HUES64 (cell line): ENCODE data around the gene CTNS.

Experiments used
- H3K27ac ChIP-seq: 2 replicates; pipeline ENCODE4 v1.7.0; 2013; ENCODE audit warnings: low read depth, low read length, inconsistent platforms
- H3K27me3 ChIP-seq: 2 replicates; pipeline ENCODE4 v1.6.1; 2013; ENCODE audit warnings: mild to moderate bottlenecking, low read length; ENCODE audit not compliant: insufficient read depth
- H3K36me3 ChIP-seq: 2 replicates; pipeline ENCODE4 v1.6.1; 2013; ENCODE audit warnings: mild to moderate bottlenecking, low read length; ENCODE audit not compliant: insufficient read depth
- H3K4me1 ChIP-seq: 2 replicates; pipeline ENCODE4 v1.6.1; 2013; ENCODE audit warnings: mild to moderate bottlenecking, low read length, moderate library complexity; ENCODE audit not compliant: insufficient read depth
- H3K4me3 ChIP-seq: 2 replicates; pipeline ENCODE4 v1.5.1; 2013; ENCODE audit warnings: mild to moderate bottlenecking, low read length, moderate library complexity
- H3K9ac ChIP-seq: 2 replicates; pipeline ENCODE4 v1.6.1; 2013; ENCODE audit warnings: mild to moderate bottlenecking, low read depth, low read length
- H3K9me3 ChIP-seq: 2 replicates; pipeline ENCODE4 v1.6.1; 2013; ENCODE audit warnings: low read depth, low read length; ENCODE audit not compliant: insufficient read depth
- WGBS: fragments of 150-250, 120-280 bp; methylation state at CpG from one replicate; pipeline ENCODE4 v1.1.7; 2013; ENCODE audit warnings: missing lambda C conversion rate; 5-methylcytosine and 5-hydroxymethylcytosine counted together

The CTNS gene

DNA sequence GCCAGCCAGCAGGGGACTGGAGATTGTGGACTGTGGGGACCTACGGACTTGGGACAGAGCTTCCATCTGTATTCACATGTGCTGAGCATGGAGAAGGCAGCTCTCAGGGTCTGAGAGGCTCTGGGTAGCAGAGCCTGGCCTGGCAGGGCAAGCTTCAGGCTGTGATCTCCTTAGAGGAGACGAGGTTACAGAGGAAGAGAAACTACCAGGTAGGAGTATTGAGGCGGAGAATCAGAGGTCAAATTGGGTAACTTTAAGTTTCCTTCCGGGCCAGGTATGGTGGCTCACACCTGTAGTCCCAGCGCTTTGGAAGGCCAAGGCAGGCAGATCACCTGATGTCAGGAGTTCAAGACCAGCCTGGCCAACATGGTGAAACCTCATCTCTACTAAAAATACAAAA is 8.8 kb downstream of the CTNS start:
- Histone ChIP-seq H3K27me3 (no peaks in the 10 kb centered on the region), H3K9ac (no peak overlapping the region), H3K4me1 (peaks cover 5% of the 10 kb centered on the region), H3K36me3 (peaks cover 40% of the 10 kb centered on the region), H3K4me3 (no peak overlapping the region), H3K27ac (no peak overlapping the region), H3K9me3 (no peaks in the 10 kb centered on the region)
- WGBS = 56% methylated on average over 5 of the region's 5 CpGs

DNA sequence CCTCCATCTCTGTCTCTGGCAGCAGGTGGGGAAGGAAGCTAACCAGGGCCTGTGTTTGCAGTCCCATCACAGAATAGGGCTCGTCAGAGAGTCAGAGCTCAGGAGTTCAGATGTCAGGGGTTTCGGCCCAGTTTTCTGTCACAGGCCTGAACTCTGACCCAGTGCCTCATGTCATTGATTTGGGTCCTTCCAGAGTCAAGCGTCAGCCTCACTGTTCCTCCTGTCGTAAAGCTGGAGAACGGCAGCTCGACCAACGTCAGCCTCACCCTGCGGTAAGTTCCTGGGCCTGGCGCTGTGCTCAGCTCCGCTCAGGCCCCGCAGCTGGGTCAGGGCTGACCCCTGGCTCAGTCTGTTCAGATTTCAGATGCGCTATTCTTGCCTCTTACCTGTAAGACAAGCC is 10.7 kb downstream of the CTNS start:
- Histone ChIP-seq H3K4me1 (no peaks in the 10 kb centered on the region), H3K27ac (no peak overlapping the region), H3K27me3 (no peaks in the 10 kb centered on the region), H3K36me3 (peaks cover 31% of the 10 kb centered on the region), H3K9ac (no peak overlapping the region; the same call in 1 of the 2 replicates), H3K9me3 (no peaks in the 10 kb centered on the region), H3K4me3 (no peak overlapping the region)
- WGBS = 92% methylated on average over 12 of the region's 12 CpGs

- H3K4me1 ChIP-seq = no peaks in the 10 kb centered on the region
- H3K27ac ChIP-seq = no peak overlapping the region
- WGBS = 76% methylated on average over 20 of the region's 20 CpGs
- no peak overlapping the region for H3K4me3 ChIP-seq
- H3K9ac ChIP-seq = no peak overlapping the region
- no peaks in the 10 kb centered on the region for H3K27me3 ChIP-seq
- no peaks in the 10 kb centered on the region for H3K9me3 ChIP-seq
- H3K36me3 ChIP-seq = peaks cover 28% of the 10 kb centered on the region
Observed at GRCh38 chr17:3647769-3648555, 11.4 kb downstream of the CTNS start.

- 91% methylated on average over 8 of the region's 11 CpGs for WGBS
- H3K4me1 ChIP-seq = 0 out of 2 replicates have a peak, but pooled peaks cover 5% of the 10 kb centered on the region
- H3K9ac ChIP-seq = no peak overlapping the region
- H3K36me3 ChIP-seq = peaks cover 15% of the 10 kb centered on the region
- no peaks in the 10 kb centered on the region for H3K9me3 ChIP-seq
- H3K4me3 ChIP-seq = no peak overlapping the region
- H3K27ac ChIP-seq = no peak overlapping the region
- H3K27me3 ChIP-seq = no peaks in the 10 kb centered on the region
Observed at GRCh38 chr17:3655766-3656165, 19.2 kb downstream of the CTNS start.

- no peak overlapping the region for H3K9ac ChIP-seq
- H3K27me3 ChIP-seq = no peaks in the 10 kb centered on the region
- H3K4me3 ChIP-seq = no peak overlapping the region
- 0 out of 2 replicates have a peak, but pooled peaks cover 5% of the 10 kb centered on the region for H3K4me1 ChIP-seq
- peaks cover 20% of the 10 kb centered on the region for H3K36me3 ChIP-seq
- H3K27ac ChIP-seq = no peak overlapping the region
- H3K9me3 ChIP-seq = no peaks in the 10 kb centered on the region
- 96% methylated on average over 15 of the region's 16 CpGs for WGBS
Observed at GRCh38 chr17:3656353-3656752, 19.8 kb downstream of the CTNS start.

GRCh38 chr17:3656755-3657587 is 20.4 kb downstream of the CTNS start:
- peaks cover 20% of the 10 kb centered on the region for H3K36me3 ChIP-seq

DNA sequence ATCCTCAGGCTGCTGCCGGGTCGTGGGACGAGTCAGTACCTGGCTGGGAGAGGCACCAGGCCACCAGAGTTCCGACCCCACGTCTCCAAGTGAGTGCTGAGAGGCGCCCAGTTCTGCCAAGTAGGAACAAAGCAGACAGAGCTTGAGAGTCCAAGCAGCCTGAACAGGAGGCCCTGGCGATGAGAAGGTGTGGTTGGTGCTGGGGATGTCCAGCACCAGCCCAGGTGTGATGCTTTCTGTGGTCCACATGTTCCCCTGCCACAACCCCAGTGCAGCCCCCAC is 21.0 kb downstream of the CTNS start:
- H3K9ac ChIP-seq = no peak overlapping the region
- no peak overlapping the region for H3K27ac ChIP-seq
- no peak overlapping the region for H3K4me3 ChIP-seq
- H3K4me1 ChIP-seq = 0 out of 2 replicates have a peak, but pooled peaks cover 5% of the 10 kb centered on the region
- no peaks in the 10 kb centered on the region for H3K27me3 ChIP-seq
- no peaks in the 10 kb centered on the region for H3K9me3 ChIP-seq
- WGBS = 93% methylated on average over 7 of the region's 7 CpGs
- peaks cover 20% of the 10 kb centered on the region for H3K36me3 ChIP-seq

More at GRCh38 chr17:3656755-3657587, 20.4 kb downstream of the CTNS start:
- H3K27me3 ChIP-seq = no peaks in the 10 kb centered on the region
- no peak overlapping the region for H3K27ac ChIP-seq
- H3K9ac ChIP-seq = no peak overlapping the region
- 0 out of 2 replicates have a peak, but pooled peaks cover 5% of the 10 kb centered on the region for H3K4me1 ChIP-seq
- no peaks in the 10 kb centered on the region for H3K9me3 ChIP-seq
- WGBS = 92% methylated on average over 15 of the region's 16 CpGs
- H3K4me3 ChIP-seq = no peak overlapping the region

- WGBS = 92% methylated on average over 42 of the region's 42 CpGs
- H3K27ac ChIP-seq = no peak overlapping the region
- H3K9me3 ChIP-seq = no peaks in the 10 kb centered on the region
- H3K36me3 ChIP-seq = peaks cover 22% of the 10 kb centered on the region
- H3K4me3 ChIP-seq = no peak overlapping the region
- no peaks in the 10 kb centered on the region for H3K27me3 ChIP-seq
- H3K4me1 ChIP-seq = 0 out of 2 replicates have a peak, but pooled peaks cover 5% of the 10 kb centered on the region
- H3K9ac ChIP-seq = no peak overlapping the region
Observed at GRCh38 chr17:3657874-3658783, 21.6 kb downstream of the CTNS start.

DNA sequence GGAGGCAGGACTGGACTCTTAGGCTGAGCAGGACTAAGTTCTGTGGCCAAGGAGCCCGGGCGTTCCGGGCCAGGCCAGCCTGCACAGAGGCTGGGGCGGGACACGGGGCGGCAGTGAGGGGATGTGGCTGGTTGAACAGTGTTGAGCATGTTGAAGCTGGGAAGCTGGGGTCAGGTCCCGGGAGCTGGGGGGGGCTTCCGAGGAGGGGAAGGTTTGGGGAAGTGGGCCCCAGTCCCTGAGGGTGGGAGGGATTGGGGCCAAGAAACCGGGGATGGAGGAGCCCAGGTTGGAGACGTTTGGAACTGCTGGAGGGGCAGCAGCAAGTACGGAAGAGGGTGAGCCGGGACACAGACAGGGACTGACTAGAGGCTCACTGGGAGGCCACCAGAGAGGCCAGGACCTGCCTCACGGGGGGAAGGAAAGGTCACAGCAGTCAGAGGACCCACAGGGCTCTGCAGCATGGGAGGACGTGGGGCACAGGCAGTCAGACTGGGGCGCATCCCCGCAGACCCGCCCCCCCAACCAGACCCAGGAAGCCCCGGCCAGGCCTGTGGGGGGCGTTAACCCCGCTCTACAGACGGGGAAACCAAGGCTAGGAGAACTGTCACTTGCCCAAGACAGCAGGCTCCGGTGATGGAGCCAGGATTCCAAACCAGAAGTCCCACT is 22.4 kb downstream of the CTNS start:
- Histone ChIP-seq H3K27ac (no peak overlapping the region), H3K36me3 (peaks cover 29% of the 10 kb centered on the region), H3K27me3 (no peaks in the 10 kb centered on the region), H3K9me3 (no peaks in the 10 kb centered on the region), H3K9ac (no peak overlapping the region), H3K4me1 (0 out of 2 replicates have a peak, but pooled peaks cover 5% of the 10 kb centered on the region), H3K4me3 (no peak overlapping the region)
- WGBS = 87% methylated on average over 22 of the region's 22 CpGs

DNA sequence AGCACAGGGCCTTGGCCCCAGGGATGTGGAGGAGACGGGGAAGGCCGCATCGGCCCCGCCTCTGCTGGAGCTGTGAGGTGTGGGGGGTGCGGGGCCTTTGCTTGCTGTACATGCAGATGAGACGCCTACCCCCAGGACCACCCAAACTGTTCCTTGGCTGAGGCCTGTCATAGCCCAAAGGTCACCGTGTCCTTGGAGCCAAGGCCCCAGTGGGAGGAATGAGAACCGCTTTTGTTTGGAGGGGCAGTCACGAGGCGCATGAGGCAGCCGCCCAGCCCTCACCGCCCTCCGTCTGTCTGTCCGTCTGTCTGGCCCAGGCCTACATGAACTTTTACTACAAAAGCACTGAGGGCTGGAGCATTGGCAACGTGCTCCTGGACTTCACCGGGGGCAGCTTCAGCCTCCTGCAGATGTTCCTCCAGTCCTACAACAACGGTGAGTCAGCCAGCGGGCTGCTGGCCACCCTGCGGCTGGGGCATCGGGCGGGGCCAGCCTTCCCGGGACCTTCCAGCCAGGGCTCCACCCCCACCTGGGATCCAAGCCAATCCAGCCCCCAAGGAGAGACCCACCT is 23.1 kb downstream of the CTNS start:
- H3K36me3 ChIP-seq = peaks cover 36% of the 10 kb centered on the region
- no peak overlapping the region for H3K4me3 ChIP-seq
- no peaks in the 10 kb centered on the region for H3K9me3 ChIP-seq
- 0 out of 2 replicates have a peak, but pooled peaks cover 5% of the 10 kb centered on the region for H3K4me1 ChIP-seq
- H3K27ac ChIP-seq = no peak overlapping the region
- no peaks in the 10 kb centered on the region for H3K27me3 ChIP-seq
- no peak overlapping the region for H3K9ac ChIP-seq
- 84% methylated on average over 22 of the region's 22 CpGs for WGBS
